ENCODE results near the gene SASH1.

- TF ChIP-seq CTCF (IDR thresholded peaks at IDR 0.05) (no peak), POLR2AphosphoS5 (IDR thresholded peaks at IDR 0.05) (no peak)
Measured at GRCh38 chr6:148427333-148427732, 84.7 kb downstream of the SASH1 start.
